Upper lobe of left lung (tissue), 6 donors: Measurements from ENCODE around the gene CDKAL1. TPM values are rescaled to one million over a fixed set of nuclear protein-coding genes. Genes with fewer than 3 reads are reported as not detected.

ENCODE experiments used
- ATAC-seq, 2 donors: fragments of 200-7000 bp; cut with Tn5 transposase; one replicate each; pipeline ENCODE4 v1.9.1; 2022; ENCODE audit warnings: mild to moderate bottlenecking in 2 of 2, moderate library complexity in 2 of 2; ENCODE audit not compliant: low FRiP score in 2 of 2
- DNase-seq, 2 donors: peaks; one replicate each; pipeline ENCODE4 v3.0.0-alpha.2; 2019 to 2020
- H3K27ac ChIP-seq, 4 donors: fragments of 200-600 bp; sonication (generic); one replicate each; pipeline ENCODE4 v1.5.1; 2016 to 2019
- H3K27me3 ChIP-seq, 4 donors: fragments of 200-600 bp; sonication (generic); one replicate each; pipeline ENCODE4 v1.5.1; 2017 to 2019
- H3K36me3 ChIP-seq, 4 donors: fragments of 200-600 bp; sonication (generic); one replicate each; pipeline ENCODE4 v1.5.1; 2016 to 2019
- H3K4me1 ChIP-seq, 4 donors: fragments of 200-600 bp; sonication (generic); one replicate each; pipeline ENCODE4 v1.5.1; 2018 to 2019
- H3K4me3 ChIP-seq, 4 donors: fragments of 200-600 bp; sonication (generic); one replicate each; pipeline ENCODE4 v1.5.1; 2017 to 2019; ENCODE audit warnings: mild to moderate bottlenecking in 2 of 4, moderate library complexity in 1 of 4
- H3K9me3 ChIP-seq, 4 donors: fragments of 200-600 bp; sonication (generic); one replicate each; pipeline ENCODE4 v1.5.1; 2018 to 2019
- EP300 ChIP-seq, 4 donors: sonication (generic); formaldehyde crosslinking; IDR thresholded peaks; one replicate each; pipeline ENCODE4 v1.5.1; 2017; ENCODE audit warnings: antibody characterized with exemption in 4 of 4, control low read depth in 2 of 4
- POLR2A ChIP-seq, 4 donors: fragments of 450-650 bp; IDR thresholded peaks; one replicate each; pipeline ENCODE4 v1.5.1; 2016 to 2017; ENCODE audit warnings: antibody characterized with exemption in 4 of 4, mild to moderate bottlenecking in 2 of 4
- POLR2AphosphoS5 ChIP-seq, 2 donors: sonication (generic); formaldehyde crosslinking; IDR thresholded peaks; one replicate each; pipeline ENCODE4 v1.5.1; 2017; ENCODE audit warnings: antibody characterized with exemption in 2 of 2
- whole genome bisulfite sequencing, 2 donors: methylation state at CpG; one replicate each; pipeline ENCODE4 v1.1.5; 2017 to 2018; 5-methylcytosine and 5-hydroxymethylcytosine counted together
- total RNA-seq, 6 donors: library from RNA; depleted of rRNA in 4 of 6; stranded (reverse); fragments of >200 nt in 4 of 6; gene quantifications; one replicate each; pipeline versions ENCODE4 v1.1.0 to v1.2.1, GENCODE V29; 2016 to 2021
- TF ChIP-seq, protein P1 (sequence below), 6 experiments: fragments of 450-650 bp in 4 of 6; fragments of 200-600 bp in 2 of 6; sonication (generic) in 2 of 6; IDR thresholded peaks; one replicate each; pipeline ENCODE4 v1.5.1; 2016 to 2019; ENCODE audit warnings: antibody characterized with exemption in 6 of 6
- donor health status: DM: no; HTN: no; CAD: no; lungs with moderate emphysema.
- donor health status: DM: no; HTN: yes; CAD: no; lungs with severe emphysema.

CDKAL1 gene
- total RNA-seq, 6 donors from 2014 or later = 9.4 to 22.6 (median 13.8) TPM

- peaks cover 0 to 6% (median 1%) of the 10 kb centered on the region in 4 donors for H3K4me1 ChIP-seq
- 94 to 96% methylated on average over 3 of the region's 3 CpGs for WGBS, 2 donors
- no peaks in the 10 kb centered on the region for H3K9me3 ChIP-seq
- H3K36me3 ChIP-seq = no peaks in the 10 kb centered on the region
- H3K4me3 ChIP-seq = no peak overlapping the region
- no peaks in the 10 kb centered on the region for H3K27me3 ChIP-seq
- H3K27ac ChIP-seq = no peak overlapping the region
- DNase-seq (no peak), ATAC-seq (no peak)
- TF ChIP-seq EP300 (IDR thresholded peaks at IDR 0.05) (no peak), POLR2A (IDR thresholded peaks at IDR 0.05) (no peak), POLR2AphosphoS5 (IDR thresholded peaks at IDR 0.05) (no peak)
- TF ChIP-seq, protein P1, sequence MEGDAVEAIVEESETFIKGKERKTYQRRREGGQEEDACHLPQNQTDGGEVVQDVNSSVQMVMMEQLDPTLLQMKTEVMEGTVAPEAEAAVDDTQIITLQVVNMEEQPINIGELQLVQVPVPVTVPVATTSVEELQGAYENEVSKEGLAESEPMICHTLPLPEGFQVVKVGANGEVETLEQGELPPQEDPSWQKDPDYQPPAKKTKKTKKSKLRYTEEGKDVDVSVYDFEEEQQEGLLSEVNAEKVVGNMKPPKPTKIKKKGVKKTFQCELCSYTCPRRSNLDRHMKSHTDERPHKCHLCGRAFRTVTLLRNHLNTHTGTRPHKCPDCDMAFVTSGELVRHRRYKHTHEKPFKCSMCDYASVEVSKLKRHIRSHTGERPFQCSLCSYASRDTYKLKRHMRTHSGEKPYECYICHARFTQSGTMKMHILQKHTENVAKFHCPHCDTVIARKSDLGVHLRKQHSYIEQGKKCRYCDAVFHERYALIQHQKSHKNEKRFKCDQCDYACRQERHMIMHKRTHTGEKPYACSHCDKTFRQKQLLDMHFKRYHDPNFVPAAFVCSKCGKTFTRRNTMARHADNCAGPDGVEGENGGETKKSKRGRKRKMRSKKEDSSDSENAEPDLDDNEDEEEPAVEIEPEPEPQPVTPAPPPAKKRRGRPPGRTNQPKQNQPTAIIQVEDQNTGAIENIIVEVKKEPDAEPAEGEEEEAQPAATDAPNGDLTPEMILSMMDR (IDR thresholded peaks at IDR 0.05) = no peak
Observed at GRCh38 chr6:20703049-20703448, 168.8 kb downstream of the CDKAL1 start.

DNA sequence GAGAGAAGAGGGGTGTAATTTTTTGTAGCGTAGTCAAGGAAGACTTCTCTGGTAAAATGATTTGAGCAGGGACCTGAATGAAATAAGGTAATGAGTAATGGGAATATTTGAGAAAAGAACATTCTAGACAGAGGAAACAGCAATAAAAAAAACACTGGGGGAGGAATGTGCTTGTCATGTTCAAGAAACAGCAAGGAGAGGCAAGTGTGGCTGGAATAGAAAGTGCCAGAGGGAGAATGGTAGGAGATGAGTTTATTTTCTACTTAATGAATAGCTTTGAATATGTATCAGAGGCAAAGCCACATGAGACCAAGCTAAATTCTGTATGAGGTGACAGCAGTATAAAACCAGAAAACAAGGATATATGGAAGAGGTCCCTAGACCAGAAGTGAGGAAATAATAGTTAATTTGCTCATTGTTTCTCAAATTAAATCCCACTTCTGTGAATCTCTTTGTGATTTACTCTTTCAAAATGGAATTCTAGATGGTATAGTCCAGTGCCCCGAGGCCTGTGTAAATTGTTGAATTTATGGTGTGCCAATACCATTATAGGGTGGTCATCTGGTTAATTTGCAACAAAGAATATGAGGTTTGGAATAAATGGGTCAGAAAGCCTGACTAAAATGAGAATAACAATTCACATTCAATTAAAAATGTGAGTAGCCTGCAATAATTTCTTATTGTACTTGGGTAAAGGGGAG is 170.2 kb downstream of the CDKAL1 start:
- ATAC-seq = no peak
- WGBS, 2 donors = 85 to 93% methylated on average over 2 of the region's 2 CpGs
- Histone ChIP-seq H3K4me1 (peaks cover 0 to 14% (median 0%) of the 10 kb centered on the region in 4 donors), H3K27me3 (no peaks in the 10 kb centered on the region), H3K9me3 (no peaks in the 10 kb centered on the region), H3K4me3 (no peak overlapping the region), H3K27ac (no peak overlapping the region), H3K36me3 (no peaks in the 10 kb centered on the region)
- TF ChIP-seq, protein P1 (IDR thresholded peaks at IDR 0.05) = no peak
- TF ChIP-seq POLR2A (IDR thresholded peaks at IDR 0.05) (no peak), POLR2AphosphoS5 (IDR thresholded peaks at IDR 0.05) (no peak), EP300 (IDR thresholded peaks at IDR 0.05) (no peak)
- DNase-seq = no peak

- H3K9me3 ChIP-seq = no peaks in the 10 kb centered on the region
- 80 to 86% methylated on average over 5 of the region's 5 CpGs for WGBS, 2 donors
- no peaks in the 10 kb centered on the region for H3K36me3 ChIP-seq
- no peak overlapping the region for H3K27ac ChIP-seq
- peaks cover 0 to 15% (median 0%) of the 10 kb centered on the region in 4 donors for H3K4me1 ChIP-seq
- no peaks in the 10 kb centered on the region for H3K27me3 ChIP-seq
- no peak for TF ChIP-seq POLR2A (IDR thresholded peaks at IDR 0.05)
- TF ChIP-seq, protein P1 (IDR thresholded peaks at IDR 0.05) = no peak
- no peak for TF ChIP-seq EP300 (IDR thresholded peaks at IDR 0.05)
- TF ChIP-seq POLR2AphosphoS5 (IDR thresholded peaks at IDR 0.05) = no peak
- ATAC-seq (no peak), DNase-seq (no peak)
- no peak overlapping the region for H3K4me3 ChIP-seq
Observed at GRCh38 chr6:20705741-20706140, 171.5 kb downstream of the CDKAL1 start.

DNA sequence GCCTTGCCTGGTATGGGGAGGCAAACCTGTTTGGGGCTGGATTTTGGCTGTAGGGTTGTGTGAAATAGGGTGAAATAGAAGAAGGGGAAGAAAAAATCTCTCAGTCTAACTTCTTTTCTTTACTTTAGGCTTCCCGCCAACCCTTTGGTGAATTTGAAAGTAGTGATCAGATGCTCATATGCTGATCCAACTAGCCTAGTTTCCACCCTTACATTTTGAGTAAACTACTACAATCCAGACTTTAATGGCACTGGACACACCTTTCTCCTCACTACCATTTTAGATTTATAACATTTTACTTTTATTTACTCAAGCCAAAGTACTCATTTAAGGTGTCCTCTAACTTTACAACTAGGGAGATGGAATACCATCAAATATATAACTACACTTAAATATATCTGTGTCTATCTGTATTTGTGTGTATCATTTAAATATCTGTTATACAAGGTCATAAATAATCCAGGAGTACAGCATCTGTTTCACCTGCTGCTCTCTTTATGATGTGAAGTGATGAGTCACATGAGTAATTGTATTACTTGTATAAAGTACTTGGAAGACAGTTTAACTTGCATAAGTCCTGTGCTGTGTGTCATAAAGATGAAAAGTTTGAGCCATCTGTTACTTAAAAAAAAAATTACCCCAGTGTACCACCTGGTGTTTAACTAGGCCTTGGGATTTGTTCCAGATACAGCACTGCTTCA is 172.1 kb downstream of the CDKAL1 start:
- H3K9me3 ChIP-seq = no peaks in the 10 kb centered on the region
- H3K36me3 ChIP-seq = no peaks in the 10 kb centered on the region
- H3K27me3 ChIP-seq = no peaks in the 10 kb centered on the region
- 96 to 100% methylated on average over 1 of the region's 1 CpG for WGBS, 2 donors
- H3K27ac ChIP-seq = no peak overlapping the region
- DNase-seq (no peak), ATAC-seq (no peak)
- no peak overlapping the region for H3K4me3 ChIP-seq
- TF ChIP-seq, protein P1 (IDR thresholded peaks at IDR 0.05) = no peak
- TF ChIP-seq EP300 (IDR thresholded peaks at IDR 0.05) (no peak), POLR2AphosphoS5 (IDR thresholded peaks at IDR 0.05) (no peak), POLR2A (IDR thresholded peaks at IDR 0.05) (no peak)
- peaks cover 0 to 15% (median 0%) of the 10 kb centered on the region in 4 donors for H3K4me1 ChIP-seq
